ENCODE results near the gene FRMD7. TPM values are rescaled to one million over a fixed set of nuclear protein-coding genes. Genes with fewer than 3 reads are reported as not detected.

Gene FRMD7
- total RNA-seq, 1 donor from 2014 or later, result not detected

GRCh38 chrX:132040066-132040465 lies 87.8 kb downstream of the FRMD7 start:
- intact Hi-C loops (cut with micrococcal nuclease), result no loop called here

- intact Hi-C loops (cut with micrococcal nuclease), result no loop called here
These were observed 90.3 kb downstream of the FRMD7 start for GRCh38 chrX:132037479-132037993.

- intact Hi-C loops (cut with micrococcal nuclease), result no loop called here
These were observed 93.2 kb downstream of the FRMD7 start for GRCh38 chrX:132034648-132035047.

- intact Hi-C loops (cut with micrococcal nuclease), result no loop called here
These were observed 94.7 kb downstream of the FRMD7 start for GRCh38 chrX:132033166-132033565.

- intact Hi-C loops (cut with micrococcal nuclease), result no loop called here
These were observed 96.0 kb downstream of the FRMD7 start for GRCh38 chrX:132031867-132032266.

- intact Hi-C loops (cut with micrococcal nuclease), result no loop called here
These were observed 97.6 kb downstream of the FRMD7 start for GRCh38 chrX:132030264-132030663.

Other genes with a start within 250 kb of the FRMD7 start
- 53.5 and 54.4 TPM in 2 replicates for gene STK26, start 104.7 kb downstream of the FRMD7 start, total RNA-seq
- 28.9 and 31.2 TPM in 2 replicates for gene RAP2C, start 91.4 kb upstream of the FRMD7 start, total RNA-seq

Measured in T-helper 2 cell treated with Interferon-gamma antibody and Interleukin-4, amounts not matched to agents 100 ng/mL and 5 ng/mL, for 36 hours (primary cell).